HG03108 (cell line): Measurements from ENCODE around the gene MVB12B.

Source experiments
- ATAC-seq: cut with Tn5 transposase; IDR thresholded peaks from one replicate; pipeline ENCODE4 v1.9.1; 2021; ENCODE audit warnings: moderate library complexity; ENCODE audit not compliant: unreplicated experiment

Gene MVB12B

GRCh38 chr9:126448865-126449577 lies 122.4 kb downstream of the MVB12B start:
- ATAC-seq = no peak

- no peak for ATAC-seq
These were observed 123.4 kb downstream of the MVB12B start for GRCh38 chr9:126449725-126450667.

- ATAC-seq = no peak
These were observed 124.1 kb downstream of the MVB12B start for GRCh38 chr9:126450668-126451205.

- no peak for ATAC-seq
These were observed 124.8 kb downstream of the MVB12B start for GRCh38 chr9:126451316-126451885.

GRCh38 chr9:126452106-126452505 lies 125.5 kb downstream of the MVB12B start:
- no peak for ATAC-seq

- ATAC-seq = no peak
These were observed 126.7 kb downstream of the MVB12B start for GRCh38 chr9:126453156-126453963.

GRCh38 chr9:126454215-126454614 lies 127.6 kb downstream of the MVB12B start:
- ATAC-seq = no peak

GRCh38 chr9:126454795-126455194 lies 128.2 kb downstream of the MVB12B start:
- no peak for ATAC-seq

- ATAC-seq = no peak
These were observed 130.0 kb downstream of the MVB12B start for GRCh38 chr9:126456441-126457174.

- no peak for ATAC-seq
These were observed 130.5 kb downstream of the MVB12B start for GRCh38 chr9:126457175-126457547.

- ATAC-seq = no peak
These were observed 131.3 kb downstream of the MVB12B start for GRCh38 chr9:126457890-126458289.

- no peak for ATAC-seq
These were observed 132.5 kb downstream of the MVB12B start for GRCh38 chr9:126459126-126459525.

- no peak for ATAC-seq
These were observed 132.9 kb downstream of the MVB12B start for GRCh38 chr9:126459546-126459945.

GRCh38 chr9:126459965-126460843 lies 133.6 kb downstream of the MVB12B start:
- no peak for ATAC-seq

- ATAC-seq = no peak
These were observed 134.4 kb downstream of the MVB12B start for GRCh38 chr9:126461029-126461428.

- no peak for ATAC-seq
These were observed 135.0 kb downstream of the MVB12B start for GRCh38 chr9:126461608-126462007.

- ATAC-seq = no peak
These were observed 136.0 kb downstream of the MVB12B start for GRCh38 chr9:126462617-126463016.

GRCh38 chr9:126463426-126463825 lies 136.8 kb downstream of the MVB12B start:
- ATAC-seq = no peak
